NCI-H526 treated with DMSO at 0.1 percent for 48 hours (cell line): ENCODE results near the gene MAP4K1.
"Not testable (repeated sequence)": the region's sequence is repeated elsewhere in the genome, so short reads cannot be mapped to it uniquely, and the experiment has no call there.

Source experiments
- DNase-seq: peaks from one replicate; lab custom pipeline; 2025; lab: John Stamatoyannopoulos, UW

Gene MAP4K1

DNA sequence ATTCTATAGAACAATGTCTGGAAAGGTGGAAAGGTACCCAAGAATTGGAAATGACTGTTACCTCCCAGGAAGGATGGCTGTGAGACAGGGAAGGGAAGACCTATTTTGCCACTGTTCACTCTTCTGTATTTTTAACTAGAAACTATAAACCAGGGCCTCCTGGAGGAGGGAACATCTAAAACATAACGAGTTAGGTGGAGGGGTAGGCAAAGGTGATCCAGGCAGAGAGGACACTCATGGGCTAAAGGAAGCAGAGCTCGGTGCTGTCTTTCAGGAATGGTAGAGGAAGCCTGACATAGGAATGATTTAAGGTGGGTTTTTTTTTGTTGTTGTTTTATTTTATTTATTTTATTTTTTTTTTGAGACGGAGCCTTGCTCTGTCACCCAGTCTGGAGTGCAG is 7.1 kb upstream of the MAP4K1 start:
- no peak for DNase-seq

DNA sequence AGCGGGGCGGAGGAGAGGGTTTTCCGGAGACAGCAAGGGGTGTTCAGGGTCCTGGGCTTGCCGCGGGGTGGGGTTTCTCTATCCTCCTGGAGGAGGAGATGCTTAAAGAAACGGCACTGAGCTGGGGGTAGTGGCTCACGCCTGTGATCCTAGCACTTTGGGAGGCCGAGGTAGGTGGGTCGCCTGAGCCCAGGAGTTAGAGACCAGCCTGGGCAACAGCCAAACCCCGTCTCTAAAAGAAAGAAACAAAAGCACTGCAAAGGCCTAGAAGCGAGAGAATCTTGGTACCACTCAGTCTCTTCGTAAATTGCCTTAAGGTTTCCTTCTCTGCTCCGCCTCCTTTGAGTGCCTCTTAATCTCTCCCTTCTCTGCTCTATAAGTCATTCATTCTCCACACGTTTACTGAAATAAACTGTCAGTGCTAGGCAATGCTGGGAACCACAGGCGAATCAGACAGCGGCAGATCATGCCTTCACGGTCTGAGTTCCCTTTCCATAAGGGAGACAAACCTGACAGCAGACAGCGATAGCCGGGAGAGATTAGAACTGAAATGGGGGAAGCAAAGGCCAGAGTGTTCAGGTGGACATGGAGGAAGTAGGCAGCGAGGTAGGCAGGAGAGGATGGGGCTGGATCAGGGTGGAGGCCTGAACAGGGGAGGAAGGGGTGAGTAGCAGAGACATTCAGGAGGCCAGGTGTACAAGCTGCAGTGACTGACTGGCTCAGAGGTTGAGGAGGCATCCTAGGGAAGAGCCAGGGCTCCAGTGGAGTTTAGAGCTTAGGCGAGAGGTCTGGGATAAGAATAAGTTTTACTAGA is 1.8 kb upstream of the MAP4K1 start:
- no peak for DNase-seq

DNA sequence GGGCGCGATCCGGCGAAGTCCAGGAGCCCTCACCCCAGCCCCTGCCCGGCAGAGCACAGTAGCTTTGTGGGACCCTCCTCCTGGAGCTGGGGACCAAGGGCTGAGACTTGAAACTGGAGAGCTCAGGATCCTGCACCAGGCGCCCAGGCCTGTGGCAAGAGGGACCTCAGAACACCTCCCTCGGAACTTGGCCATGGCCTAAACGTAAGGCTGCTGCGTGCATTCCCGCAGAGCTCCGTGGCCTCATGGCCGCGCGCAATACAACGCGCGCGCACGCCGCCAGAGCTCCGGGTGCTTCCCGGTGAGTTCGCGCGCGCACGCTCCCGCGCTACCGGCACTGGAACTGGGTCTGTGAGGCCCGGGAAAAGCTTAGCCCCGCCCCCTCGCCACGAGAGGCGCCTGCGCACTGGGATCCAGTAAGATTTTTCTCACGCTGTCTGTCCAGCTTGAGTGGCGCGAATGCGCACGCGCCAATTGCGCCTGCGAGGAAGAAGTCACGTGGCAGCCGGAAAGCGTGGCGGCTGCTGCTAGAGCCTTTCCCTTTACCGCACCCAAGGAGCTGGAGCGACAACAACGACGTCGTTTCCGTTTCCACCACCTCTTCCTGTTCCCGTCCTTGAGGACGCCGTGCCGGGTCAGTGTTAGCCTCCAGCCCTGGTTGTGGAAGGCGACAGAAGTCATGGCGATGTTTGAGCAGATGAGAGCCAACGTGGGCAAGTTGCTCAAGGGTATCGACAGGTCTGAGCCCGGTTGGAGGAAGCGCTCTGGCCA is 1.0 kb upstream of the MAP4K1 start, which contains the start of gene EIF3K:
Gene EIF3K, plus strand, starts transcription at position 599 of the 771 bp plus-strand sequence. Its CDS starts 81 bp downstream, at position 680.
- peak; percentile 97 for DNase-seq

GRCh38 chr19:38617283-38617763 is 430 bp downstream of the MAP4K1 start:
- DNase-seq, result no peak

- no peak for DNase-seq
These were observed 1.5 kb downstream of the MAP4K1 start for GRCh38 chr19:38616265-38616664.

DNA sequence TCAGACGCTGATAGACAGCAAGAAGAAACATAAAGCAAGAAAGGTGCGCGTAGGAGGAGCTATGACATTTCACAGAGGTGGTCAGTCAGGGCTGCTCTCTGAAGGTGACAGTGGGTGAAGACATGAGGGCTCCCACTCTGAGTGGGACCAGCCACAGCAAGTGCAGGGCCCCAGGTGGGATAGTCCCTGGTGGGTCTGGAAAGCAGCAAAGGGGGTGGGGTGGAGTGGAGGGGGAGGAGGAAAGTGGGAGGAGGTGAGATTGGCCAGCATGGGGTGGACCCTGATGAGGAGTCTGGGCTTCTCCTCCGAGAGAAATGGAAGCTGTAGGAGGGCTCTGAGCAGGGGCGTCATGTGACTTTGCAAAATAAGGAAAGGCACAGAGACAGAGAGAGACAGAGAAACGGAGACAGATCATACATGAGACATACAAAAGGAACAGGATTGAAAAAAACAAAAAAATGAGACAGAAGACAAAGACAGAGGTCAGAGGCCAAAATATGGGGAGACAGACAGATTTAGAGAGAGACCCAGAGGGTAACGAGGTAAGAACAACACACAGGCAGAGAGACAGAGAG is 2.7 kb downstream of the MAP4K1 start:
- DNase-seq, result no peak

DNA sequence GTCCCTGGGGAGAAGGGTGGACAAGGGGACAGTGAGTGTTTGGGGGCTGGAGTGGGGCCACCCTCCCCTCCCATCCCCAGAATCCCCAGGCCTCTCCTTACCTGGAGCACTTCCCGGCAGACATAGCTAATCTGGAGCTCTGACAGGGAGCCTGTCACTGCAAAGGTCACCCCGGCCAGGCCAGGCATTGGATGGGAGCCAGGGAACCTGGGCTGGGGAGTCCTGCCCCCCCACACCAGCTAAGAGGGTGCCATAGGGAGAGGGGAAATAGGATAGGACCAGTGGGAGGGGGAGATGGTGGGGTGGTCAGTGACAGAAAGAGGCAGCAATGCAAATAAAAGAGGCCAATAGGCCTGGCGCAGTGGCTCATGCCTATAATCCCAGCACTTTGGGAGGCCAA is 3.5 kb downstream of the MAP4K1 start:
- no peak for DNase-seq

DNA sequence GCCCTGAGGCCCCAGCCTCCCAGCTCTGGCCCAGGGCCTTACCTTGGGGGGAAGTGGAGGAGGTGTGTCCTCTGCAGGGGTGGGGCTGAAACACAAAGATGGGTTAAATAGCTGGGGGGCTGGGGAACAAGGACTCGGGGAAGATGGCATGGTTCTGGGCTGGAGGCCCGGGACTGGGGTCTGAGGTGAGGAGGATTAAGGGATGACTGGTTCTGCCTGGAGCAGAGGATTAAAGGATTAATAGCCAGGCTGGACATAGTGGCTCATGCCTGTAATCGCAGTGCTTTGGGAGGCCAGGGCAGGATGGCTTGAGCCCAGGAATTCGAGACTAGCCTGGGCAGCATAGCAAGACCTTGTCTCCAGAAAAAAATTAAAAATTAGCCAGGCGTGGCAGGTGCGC is 11.6 kb downstream of the MAP4K1 start:
- DNase-seq, result no peak

DNA sequence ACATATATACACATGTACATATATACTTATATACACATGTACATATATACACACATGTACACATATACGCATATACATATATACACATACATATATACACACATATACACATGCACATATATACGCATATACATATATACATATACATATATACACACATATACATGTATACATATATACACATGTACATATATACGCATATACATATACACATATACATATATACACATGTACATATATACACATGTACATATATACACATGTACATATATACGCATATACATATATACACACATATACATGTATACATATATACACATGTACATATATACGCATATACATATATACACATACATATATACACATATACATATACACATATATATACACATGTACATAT is 14.9 kb downstream of the MAP4K1 start:
- DNase-seq, result not testable (repeated sequence)

DNA sequence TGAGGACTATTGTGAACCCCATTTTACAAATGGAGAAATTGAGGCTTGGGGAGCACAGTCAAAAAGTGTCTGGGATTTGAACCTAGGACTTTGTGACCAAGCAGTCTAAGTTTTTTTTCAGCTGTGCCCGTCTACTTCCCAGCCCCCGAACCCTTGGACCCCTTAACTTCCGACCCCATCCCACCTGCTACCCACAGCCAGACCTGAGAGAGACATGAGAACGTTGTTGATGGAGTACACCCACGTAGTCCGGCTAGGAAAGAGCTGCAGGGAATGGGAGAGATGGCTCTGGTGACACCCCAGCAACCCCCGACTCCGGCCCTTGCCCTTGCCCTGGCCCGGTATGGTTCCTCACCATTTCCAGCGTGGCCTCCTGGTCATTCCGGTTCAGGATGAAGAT is 18.0 kb downstream of the MAP4K1 start:
- no peak for DNase-seq

GRCh38 chr19:38597075-38597474 is 20.7 kb downstream of the MAP4K1 start:
- DNase-seq, result no peak

GRCh38 chr19:38596057-38596981 is 21.4 kb downstream of the MAP4K1 start:
- DNase-seq, result peak; percentile 44

- DNase-seq, result no peak
These were observed 24.8 kb downstream of the MAP4K1 start for GRCh38 chr19:38592940-38593339.

- DNase-seq, result no peak
These were observed 29.7 kb downstream of the MAP4K1 start for GRCh38 chr19:38588041-38588440.

DNA sequence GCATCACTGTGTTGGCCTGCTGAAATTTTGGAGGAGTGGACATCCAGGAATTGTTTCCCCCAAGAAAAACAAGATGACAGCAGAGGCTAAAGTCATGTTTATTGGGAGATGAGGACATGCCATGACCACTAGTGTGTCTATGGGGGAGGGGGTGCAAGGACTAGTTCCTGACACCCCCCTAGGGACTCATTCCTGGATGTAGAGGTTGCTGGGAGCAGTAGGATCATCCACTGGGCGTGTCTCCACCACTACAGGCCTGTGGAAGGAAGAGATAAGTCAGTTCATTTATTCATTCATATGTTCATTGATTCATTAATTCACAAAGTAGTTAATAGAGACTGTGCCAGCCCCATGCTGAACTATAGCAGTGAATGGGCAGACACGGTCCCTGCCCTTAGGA is 30.2 kb downstream of the MAP4K1 start:
- DNase-seq, result no peak

DNA sequence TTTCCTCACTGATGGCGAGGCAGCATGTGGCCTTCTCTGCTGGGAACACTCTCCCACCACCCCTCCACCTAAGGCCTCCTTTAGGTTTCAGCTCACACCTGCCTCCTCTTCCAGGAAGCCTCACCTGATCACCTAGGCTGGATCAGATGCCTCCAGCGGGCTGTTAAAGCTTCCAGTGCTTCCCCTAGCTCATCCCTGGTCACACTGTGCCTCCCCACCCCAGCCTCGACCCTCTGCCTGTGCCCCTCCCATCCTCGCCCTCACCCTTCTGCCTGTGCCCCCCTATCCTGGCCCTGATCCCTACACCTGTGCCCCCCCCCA is 33.8 kb downstream of the MAP4K1 start:
- no peak for DNase-seq

DNA sequence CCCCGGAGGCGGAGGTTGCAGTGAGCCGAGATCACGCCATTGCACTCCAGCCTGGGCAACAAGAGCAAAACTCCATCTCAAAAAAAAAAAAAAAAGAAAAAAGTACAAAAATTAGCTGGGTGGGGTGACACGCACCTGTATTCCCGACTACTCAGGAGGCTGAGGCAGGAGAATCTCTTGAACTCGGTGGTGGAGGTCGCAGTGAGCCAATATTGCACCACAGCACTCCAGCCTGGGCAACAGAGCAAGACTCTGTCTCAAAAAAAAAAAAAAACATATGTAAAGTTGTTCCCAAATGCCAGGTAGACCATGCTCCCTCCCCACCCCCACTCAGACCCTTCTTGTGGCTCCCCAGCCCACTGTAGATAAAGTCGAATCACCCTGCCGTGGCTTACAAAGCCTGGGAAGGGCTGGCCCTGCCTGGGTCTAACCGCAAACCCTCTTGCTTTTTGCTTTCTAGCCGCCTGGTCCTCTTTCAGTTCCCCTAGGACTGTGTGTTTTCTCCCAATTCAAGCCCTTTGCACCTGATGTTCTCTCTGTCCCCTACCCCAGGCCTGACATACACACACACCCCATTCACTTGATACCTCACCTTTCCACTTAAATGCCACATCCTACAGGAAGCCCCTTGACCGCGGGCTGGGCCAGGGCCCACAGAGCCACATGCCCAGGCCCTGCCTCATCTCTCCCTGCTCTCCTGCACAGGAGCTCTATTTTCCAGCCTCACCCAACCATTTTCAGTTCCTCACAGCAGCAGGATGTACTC is 34.4 kb downstream of the MAP4K1 start:
- DNase-seq, result no peak

DNA sequence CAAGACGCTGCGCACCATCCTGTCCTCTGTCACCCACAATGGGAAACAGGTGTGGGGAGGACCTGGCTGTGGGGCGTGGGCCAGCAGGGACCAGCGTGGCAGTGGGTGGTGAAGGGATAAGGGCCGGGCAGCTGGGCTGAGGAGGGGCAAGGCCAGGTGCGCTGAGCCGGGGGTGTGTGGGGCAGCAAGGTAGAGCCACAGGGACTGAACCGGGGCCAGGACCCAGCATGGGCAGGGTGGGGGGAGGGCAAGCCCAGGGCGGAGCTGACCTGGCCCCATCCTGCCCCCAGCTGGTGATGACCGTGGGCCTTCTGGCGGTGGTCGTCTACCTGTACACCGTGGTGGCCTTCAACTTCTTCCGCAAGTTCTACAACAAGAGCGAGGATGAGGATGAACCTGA is 37.7 kb downstream of the MAP4K1 start:
- DNase-seq, result no peak

GRCh38 chr19:38579304-38579703 is 38.4 kb downstream of the MAP4K1 start:
- DNase-seq, result not testable (repeated sequence)

GRCh38 chr19:38577826-38578225 is 39.9 kb downstream of the MAP4K1 start:
- DNase-seq, result no peak

GRCh38 chr19:38571682-38572081 is 46.1 kb downstream of the MAP4K1 start:
- no peak for DNase-seq
